Mesothelial cell of epicardium (in vitro differentiated cells): Measurements from ENCODE around the gene MAP3K5. TPM values are rescaled to one million over a fixed set of nuclear protein-coding genes. Genes with fewer than 3 reads are reported as not detected.
"Not testable (repeated sequence)": the region's sequence is repeated elsewhere in the genome, so short reads cannot be mapped to it uniquely, and the experiment has no call there.

Experiments
- DNase-seq, 2 experiments: peaks; one replicate each; pipeline ENCODE4 v3.0.0; 2021; ENCODE audit warnings: low spot score in 2 of 2; ENCODE audit not compliant: unreplicated experiment in 2 of 2
- H3K27ac Mint-ChIP-seq: 2 replicates; pipeline ENCODE4 v1.8.0; 2021; ENCODE audit warnings: mixed read lengths
- H3K27me3 Mint-ChIP-seq: 2 replicates; pipeline ENCODE4 v1.8.0; 2021; ENCODE audit warnings: low read depth, mixed read lengths
- H3K36me3 Mint-ChIP-seq: 2 replicates; pipeline ENCODE4 v1.8.0; 2021; ENCODE audit warnings: mixed read lengths
- H3K4me1 Mint-ChIP-seq: 2 replicates; pipeline ENCODE4 v1.8.0; 2021; ENCODE audit warnings: mixed read lengths
- H3K4me3 Mint-ChIP-seq: 2 replicates; pipeline ENCODE4 v1.8.0; 2021; ENCODE audit warnings: mild to moderate bottlenecking, moderate library complexity, mixed read lengths
- H3K9me3 Mint-ChIP-seq: 2 replicates; pipeline ENCODE4 v1.8.0; 2021; ENCODE audit warnings: mixed read lengths
- CTCF ChIP-seq: fragments of 200-600 bp; sonication (generic); IDR thresholded peaks from one replicate; pipeline ENCODE4 v1.5.0; 2021; ENCODE audit warnings: antibody characterized with exemption; ENCODE audit not compliant: unreplicated experiment
- total RNA-seq: library from RNA; stranded (reverse); gene quantifications from 3 replicates; pipeline ENCODE4 v1.2.1, GENCODE V29; 2021

Gene MAP3K5
- total RNA-seq, 1 donor from 2014 or later: 8.9 TPM

- peaks cover 2% of the 10 kb centered on the region for H3K36me3 Mint-ChIP-seq
- no peak overlapping the region for H3K4me3 Mint-ChIP-seq
- no peaks in the 10 kb centered on the region for H3K27me3 Mint-ChIP-seq
- peak overlapping the region; percentile 93 for H3K27ac Mint-ChIP-seq
- H3K4me1 Mint-ChIP-seq: peaks cover 36% of the 10 kb centered on the region
- DNase-seq: no peak
- no peaks in the 10 kb centered on the region for H3K9me3 Mint-ChIP-seq
- TF ChIP-seq CTCF: no peak
These were observed 96.0 kb downstream of the MAP3K5 start for GRCh38 chr6:136696238-136696637.

- Mint-ChIP-seq H3K4me3 (no peak overlapping the region), H3K36me3 (peaks cover 2% of the 10 kb centered on the region), H3K27ac (no peak overlapping the region), H3K9me3 (no peaks in the 10 kb centered on the region), H3K27me3 (no peaks in the 10 kb centered on the region), H3K4me1 (peaks cover 28% of the 10 kb centered on the region)
- no peak for TF ChIP-seq CTCF
- no peak for DNase-seq
These were observed 96.9 kb downstream of the MAP3K5 start for GRCh38 chr6:136695412-136695811.

GRCh38 chr6:136693090-136693489 is 99.2 kb downstream of the MAP3K5 start:
- TF ChIP-seq CTCF: no peak
- no peak for DNase-seq
- no peak overlapping the region for H3K27ac Mint-ChIP-seq
- H3K27me3 Mint-ChIP-seq: no peaks in the 10 kb centered on the region
- H3K4me3 Mint-ChIP-seq: no peak overlapping the region
- no peaks in the 10 kb centered on the region for H3K9me3 Mint-ChIP-seq
- peaks cover 7% of the 10 kb centered on the region for H3K36me3 Mint-ChIP-seq
- H3K4me1 Mint-ChIP-seq: peaks cover 23% of the 10 kb centered on the region

- Mint-ChIP-seq H3K36me3 (peaks cover 14% of the 10 kb centered on the region), H3K9me3 (peaks cover 14% of the 10 kb centered on the region)
- H3K4me3 Mint-ChIP-seq, H3K4me1 Mint-ChIP-seq, H3K27me3 Mint-ChIP-seq, DNase-seq, H3K27ac Mint-ChIP-seq: not testable (repeated sequence)
These were observed 104.4 kb downstream of the MAP3K5 start for GRCh38 chr6:136687894-136688293.

GRCh38 chr6:136685540-136686108 is 106.7 kb downstream of the MAP3K5 start:
- peaks cover 15% of the 10 kb centered on the region for H3K36me3 Mint-ChIP-seq
- no peak for DNase-seq
- no peaks in the 10 kb centered on the region for H3K27me3 Mint-ChIP-seq
- peaks cover 7% of the 10 kb centered on the region for H3K4me1 Mint-ChIP-seq
- no peak overlapping the region for H3K27ac Mint-ChIP-seq
- H3K9me3 Mint-ChIP-seq: peaks cover 14% of the 10 kb centered on the region
- H3K4me3 Mint-ChIP-seq: no peak overlapping the region
- no peak for TF ChIP-seq CTCF

GRCh38 chr6:136684466-136684865 is 107.8 kb downstream of the MAP3K5 start:
- Mint-ChIP-seq H3K4me1 (peaks cover 15% of the 10 kb centered on the region), H3K36me3 (peaks cover 15% of the 10 kb centered on the region), H3K9me3 (peaks cover 14% of the 10 kb centered on the region), H3K27me3 (no peaks in the 10 kb centered on the region), H3K4me3 (no peak overlapping the region), H3K27ac (peak overlapping the region; percentile 34)
- DNase-seq: no peak
- no peak for TF ChIP-seq CTCF
